ENCODE results near the gene NPSR1.

NPSR1 gene

DNA sequence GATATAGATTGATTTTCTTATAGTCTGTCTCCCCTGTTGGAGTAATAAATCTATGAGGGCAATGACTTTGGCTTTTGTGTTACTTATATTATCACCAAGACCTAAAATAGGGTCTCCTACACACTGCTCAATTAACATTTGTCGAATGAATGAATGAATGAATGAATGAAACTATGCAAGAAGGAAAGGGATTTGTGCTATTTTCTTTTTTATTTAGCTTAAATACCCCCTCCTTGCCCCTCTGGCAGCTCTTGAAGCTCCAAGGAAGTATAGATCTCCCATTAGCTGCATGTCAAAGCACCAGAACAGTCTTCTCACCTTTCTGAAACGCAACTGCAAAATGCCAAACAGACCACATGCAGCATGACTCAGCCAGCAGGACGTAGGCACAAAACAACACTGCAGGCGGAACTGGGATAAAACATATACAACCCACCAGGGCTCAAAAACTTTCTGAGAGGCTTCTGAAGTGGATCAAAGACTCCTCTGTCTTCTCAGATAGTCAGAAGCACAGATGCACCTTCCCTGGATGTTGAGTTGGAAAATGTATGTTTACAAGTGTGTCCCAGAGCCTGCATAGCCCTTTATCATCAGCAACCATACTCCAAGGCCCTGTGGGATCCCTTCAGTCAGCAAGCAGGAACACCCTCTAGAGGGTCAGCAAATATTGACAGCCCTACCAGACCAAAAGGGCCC is 187.8 kb downstream of the NPSR1 start:
- no peak overlapping the region for H3K4me3 ChIP-seq (replicated peaks; ENCODE audit: low read depth, low read length)
- DNase-seq (ENCODE audit: extremely low read depth, insufficient read length) = no peak
- H3K36me3 ChIP-seq (ENCODE audit: control insufficient read depth, insufficient read depth, low read length) = no peaks in the 10 kb centered on the region
- H3K27me3 ChIP-seq (replicated peaks; ENCODE audit: control insufficient read depth, insufficient read depth, low read length) = no peaks in the 10 kb centered on the region
- TF ChIP-seq, protein P1, sequence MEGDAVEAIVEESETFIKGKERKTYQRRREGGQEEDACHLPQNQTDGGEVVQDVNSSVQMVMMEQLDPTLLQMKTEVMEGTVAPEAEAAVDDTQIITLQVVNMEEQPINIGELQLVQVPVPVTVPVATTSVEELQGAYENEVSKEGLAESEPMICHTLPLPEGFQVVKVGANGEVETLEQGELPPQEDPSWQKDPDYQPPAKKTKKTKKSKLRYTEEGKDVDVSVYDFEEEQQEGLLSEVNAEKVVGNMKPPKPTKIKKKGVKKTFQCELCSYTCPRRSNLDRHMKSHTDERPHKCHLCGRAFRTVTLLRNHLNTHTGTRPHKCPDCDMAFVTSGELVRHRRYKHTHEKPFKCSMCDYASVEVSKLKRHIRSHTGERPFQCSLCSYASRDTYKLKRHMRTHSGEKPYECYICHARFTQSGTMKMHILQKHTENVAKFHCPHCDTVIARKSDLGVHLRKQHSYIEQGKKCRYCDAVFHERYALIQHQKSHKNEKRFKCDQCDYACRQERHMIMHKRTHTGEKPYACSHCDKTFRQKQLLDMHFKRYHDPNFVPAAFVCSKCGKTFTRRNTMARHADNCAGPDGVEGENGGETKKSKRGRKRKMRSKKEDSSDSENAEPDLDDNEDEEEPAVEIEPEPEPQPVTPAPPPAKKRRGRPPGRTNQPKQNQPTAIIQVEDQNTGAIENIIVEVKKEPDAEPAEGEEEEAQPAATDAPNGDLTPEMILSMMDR (IDR thresholded peaks at IDR 0.05; ENCODE audit: insufficient read depth, low read length, poor library complexity, severe bottlenecking) = no peak

DNA sequence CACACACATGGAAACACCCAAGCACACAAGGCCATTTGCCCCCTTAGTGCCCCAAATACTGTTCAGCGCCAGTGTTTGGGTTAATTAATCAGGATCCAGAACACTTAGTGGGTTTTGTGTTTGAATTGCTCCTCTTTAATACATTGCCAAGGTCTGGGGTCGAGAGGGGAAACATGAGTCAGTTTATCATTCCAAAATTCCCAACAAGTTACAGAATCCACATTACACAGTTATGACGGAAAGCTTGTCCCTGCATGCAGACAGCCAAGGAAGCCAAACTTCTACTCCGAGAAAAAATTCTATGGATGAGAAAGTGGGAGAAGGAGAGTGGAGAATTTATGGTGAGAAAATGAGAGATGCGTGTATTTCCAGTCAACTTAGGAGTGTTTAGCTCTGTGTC is 189.0 kb downstream of the NPSR1 start:
- Histone ChIP-seq H3K36me3 (ENCODE audit: control insufficient read depth, insufficient read depth, low read length) (no peaks in the 10 kb centered on the region), H3K27me3 (replicated peaks; ENCODE audit: control insufficient read depth, insufficient read depth, low read length) (no peaks in the 10 kb centered on the region), H3K4me3 (replicated peaks; ENCODE audit: low read depth, low read length) (no peak overlapping the region)
- DNase-seq (ENCODE audit: extremely low read depth, insufficient read length) = no peak
- TF ChIP-seq, protein P1 (IDR thresholded peaks at IDR 0.05; ENCODE audit: insufficient read depth, low read length, poor library complexity, severe bottlenecking) = no peak

DNA sequence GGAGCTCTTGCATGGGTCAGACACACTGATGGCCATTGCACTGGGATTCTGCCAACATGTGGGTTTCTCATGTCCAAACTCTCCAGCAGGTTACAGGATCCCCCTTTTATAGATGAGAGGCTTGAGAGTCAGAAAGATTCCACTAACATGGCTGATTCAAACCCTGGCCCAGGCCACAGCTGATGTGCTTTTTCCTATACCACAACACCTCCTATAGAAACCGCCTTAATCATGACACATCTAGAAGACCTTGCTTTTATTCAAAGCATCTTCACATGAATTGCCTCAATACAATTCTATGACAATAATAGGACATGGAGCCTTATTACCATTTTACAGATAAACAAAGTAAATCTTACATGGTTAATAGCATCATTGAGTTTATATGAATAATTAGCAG is 190.7 kb downstream of the NPSR1 start:
- DNase-seq (ENCODE audit: extremely low read depth, insufficient read length) = no peak
- TF ChIP-seq, protein P1 (IDR thresholded peaks at IDR 0.05; ENCODE audit: insufficient read depth, low read length, poor library complexity, severe bottlenecking) = no peak
- H3K4me3 ChIP-seq (replicated peaks; ENCODE audit: low read depth, low read length) = no peak overlapping the region
- no peaks in the 10 kb centered on the region for H3K36me3 ChIP-seq (ENCODE audit: control insufficient read depth, insufficient read depth, low read length)
- no peaks in the 10 kb centered on the region for H3K27me3 ChIP-seq (replicated peaks; ENCODE audit: control insufficient read depth, insufficient read depth, low read length)

DNA sequence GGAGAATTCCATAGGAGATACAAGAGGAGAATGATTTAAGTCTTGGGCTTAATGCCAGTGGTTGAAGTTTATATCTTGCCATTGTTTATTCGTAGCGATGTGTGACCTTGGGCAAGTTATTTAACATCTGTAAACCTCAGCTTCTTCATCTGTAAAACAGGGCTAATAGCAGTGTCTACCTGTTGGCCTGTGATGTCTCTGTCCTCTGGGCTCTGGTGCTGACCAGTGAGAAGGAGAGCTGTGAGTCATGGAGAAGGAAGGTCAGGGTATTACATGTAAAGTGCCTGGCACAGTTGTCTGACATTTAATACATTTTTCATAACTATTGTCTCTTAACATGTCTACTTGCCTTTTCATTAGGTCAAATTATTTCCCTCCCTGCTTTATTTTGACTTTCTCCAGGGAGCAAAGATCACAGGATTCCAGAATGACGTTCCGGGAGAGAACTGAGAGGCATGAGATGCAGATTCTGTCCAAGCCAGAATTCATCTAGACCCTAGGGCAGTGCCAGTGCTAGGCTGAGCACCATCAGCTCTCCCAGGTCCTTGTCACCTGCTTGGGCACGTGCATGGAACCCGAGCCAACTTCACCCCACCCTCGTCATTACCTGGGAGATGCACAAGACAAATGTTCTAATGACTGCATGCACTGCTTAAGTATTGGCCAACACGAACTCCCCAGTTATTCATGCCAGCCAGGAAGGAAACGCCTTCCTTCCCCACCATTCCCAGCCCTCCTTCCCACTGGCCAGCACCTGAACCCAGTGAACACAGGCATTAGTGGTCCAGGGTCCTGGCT is 191.3 kb downstream of the NPSR1 start:
- Histone ChIP-seq H3K27me3 (replicated peaks; ENCODE audit: control insufficient read depth, insufficient read depth, low read length) (no peaks in the 10 kb centered on the region), H3K36me3 (ENCODE audit: control insufficient read depth, insufficient read depth, low read length) (no peaks in the 10 kb centered on the region), H3K4me3 (replicated peaks; ENCODE audit: low read depth, low read length) (no peak overlapping the region)
- TF ChIP-seq, protein P1 (IDR thresholded peaks at IDR 0.05; ENCODE audit: insufficient read depth, low read length, poor library complexity, severe bottlenecking) = no peak
- no peak for DNase-seq (ENCODE audit: extremely low read depth, insufficient read length)

DNA sequence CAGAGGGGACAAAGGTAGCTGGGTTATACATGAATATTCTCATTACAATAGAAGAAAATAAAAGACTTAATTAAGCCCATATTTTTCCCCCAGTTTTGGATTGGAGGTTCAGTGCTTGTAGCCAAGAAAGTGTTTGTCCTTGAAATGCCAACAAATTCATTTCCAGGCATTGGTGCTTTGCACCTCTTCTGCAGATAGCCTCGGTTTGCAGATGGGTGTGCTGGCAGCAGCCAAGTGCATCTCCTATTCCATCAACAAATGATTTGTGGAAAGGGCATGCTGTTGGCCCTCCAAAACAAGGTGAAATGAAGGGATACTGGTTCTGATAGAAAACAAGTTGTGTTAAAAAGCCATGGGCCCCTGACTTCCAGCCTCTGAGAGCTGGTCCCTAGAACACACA is 192.0 kb downstream of the NPSR1 start:
- Histone ChIP-seq H3K27me3 (replicated peaks; ENCODE audit: control insufficient read depth, insufficient read depth, low read length) (no peaks in the 10 kb centered on the region), H3K4me3 (replicated peaks; ENCODE audit: low read depth, low read length) (no peak overlapping the region), H3K36me3 (ENCODE audit: control insufficient read depth, insufficient read depth, low read length) (no peaks in the 10 kb centered on the region)
- TF ChIP-seq, protein P1 (IDR thresholded peaks at IDR 0.05; ENCODE audit: insufficient read depth, low read length, poor library complexity, severe bottlenecking) = no peak
- DNase-seq (ENCODE audit: extremely low read depth, insufficient read length) = no peak
